Diencephalon (tissue), 1 donor: ENCODE results near the gene SLX9. TPM values are rescaled to one million over a fixed set of nuclear protein-coding genes. Genes with fewer than 3 reads are reported as not detected.

Experiments
- total RNA-seq: library from RNA; depleted of rRNA; stranded (reverse); fragments of >200 nt; gene quantifications from one replicate; pipeline ENCODE4 v1.2.3, GENCODE V29; 2014

Gene SLX9, protein sequence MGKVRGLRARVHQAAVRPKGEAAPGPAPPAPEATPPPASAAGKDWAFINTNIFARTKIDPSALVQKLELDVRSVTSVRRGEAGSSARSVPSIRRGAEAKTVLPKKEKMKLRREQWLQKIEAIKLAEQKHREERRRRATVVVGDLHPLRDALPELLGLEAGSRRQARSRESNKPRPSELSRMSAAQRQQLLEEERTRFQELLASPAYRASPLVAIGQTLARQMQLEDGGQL
- total RNA-seq = 11.3 TPM

DNA sequence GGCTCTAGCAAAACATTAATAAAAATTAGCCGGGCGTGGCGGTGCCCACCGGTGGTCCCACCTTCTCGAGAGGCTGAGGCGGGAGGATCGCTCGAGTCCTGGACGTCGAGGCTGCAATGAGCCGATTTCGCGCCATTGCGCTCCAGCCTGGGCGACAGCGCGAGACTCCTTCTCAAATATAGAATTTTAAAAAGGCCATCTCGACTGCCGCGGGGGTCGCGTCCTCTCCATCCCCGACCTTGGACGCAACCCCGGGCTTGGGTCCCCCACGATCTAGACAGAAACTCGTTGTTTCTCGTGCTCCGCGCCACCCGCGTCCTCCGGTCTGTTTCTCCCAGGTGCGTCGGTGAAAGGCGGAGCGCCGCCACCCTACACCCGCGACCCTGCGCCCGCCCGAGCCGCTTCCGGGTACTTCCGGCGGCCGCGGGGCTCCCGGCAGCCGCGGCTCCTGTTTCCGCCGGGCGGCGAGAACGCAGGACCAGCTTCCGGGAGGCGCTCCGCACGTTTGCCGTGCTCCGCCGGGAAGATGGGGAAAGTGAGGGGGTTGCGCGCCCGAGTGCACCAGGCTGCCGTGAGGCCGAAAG is at the start of gene SLX9:
Gene SLX9 (plus strand): TSS at position 498 of the 584 bp plus-strand sequence. CDS start 29 bp downstream, at position 527.

DNA sequence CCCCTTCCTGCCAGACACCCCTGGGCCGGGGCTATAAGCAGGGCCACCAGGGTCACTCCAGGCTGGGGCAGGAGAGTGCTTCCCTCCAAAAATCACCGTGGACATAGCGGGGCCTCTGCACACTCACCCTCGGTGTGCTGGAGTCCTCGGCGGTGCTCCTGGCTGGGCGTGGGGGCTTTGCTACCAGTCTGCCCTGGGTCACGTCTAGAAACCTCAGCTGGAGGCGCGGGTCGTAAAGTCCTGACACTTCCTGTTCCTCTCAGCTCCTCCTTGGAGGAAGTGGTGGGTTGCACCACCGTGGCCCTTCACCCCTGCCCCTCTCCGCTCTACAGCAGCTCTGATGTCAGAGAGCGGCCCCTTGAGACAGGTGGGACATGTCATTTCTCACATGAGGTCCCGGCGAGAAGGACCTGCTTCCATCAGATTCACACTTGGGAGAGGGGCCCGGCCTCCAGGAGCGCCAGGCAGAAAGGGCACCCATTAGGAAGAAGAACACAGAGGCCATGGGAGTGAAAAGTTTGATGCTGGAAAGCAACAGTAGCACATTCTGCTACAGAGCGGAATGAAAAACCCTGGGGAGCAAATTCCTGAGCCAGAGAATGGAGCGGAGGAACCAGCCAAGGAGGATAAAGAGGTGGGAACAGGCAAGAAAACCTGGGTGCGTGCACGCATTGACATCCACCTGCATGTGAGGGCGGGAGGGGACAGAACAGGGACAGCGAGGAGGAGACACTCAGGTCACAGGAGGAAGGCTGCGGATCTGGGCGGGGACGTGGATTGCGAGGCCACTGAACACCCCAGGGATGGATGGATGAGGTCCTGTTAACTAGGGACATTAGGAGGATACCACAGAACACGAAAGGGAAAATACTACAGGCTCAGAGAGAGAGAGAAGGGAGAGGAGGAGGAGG is 18.9 kb upstream of the SLX9 start, which contains the start of gene ITGB2:
Gene ITGB2 (minus strand): TSS at position 206 of the 911 bp plus-strand sequence. CDS start 10,117 bp downstream, outside the sequence.

Other genes with a start within 250 kb of the SLX9 start
- not detected for gene KRTAP10-12, start 242.9 kb upstream of the SLX9 start, total RNA-seq
- 0.23 TPM for gene TSPEAR, start 228.5 kb upstream of the SLX9 start, total RNA-seq
- gene UBE2G2, start 138.2 kb upstream of the SLX9 start, total RNA-seq = 74.0 TPM
- 109 TPM for gene SUMO3, start 122.0 kb upstream of the SLX9 start, total RNA-seq
- 117 TPM for gene PTTG1IP, start 66.3 kb upstream of the SLX9 start, total RNA-seq
- 15.0 TPM for gene ITGB2, start 19.1 kb upstream of the SLX9 start, total RNA-seq
- gene ADARB1, start 134.6 kb downstream of the SLX9 start, total RNA-seq = 33.4 TPM